Activated naive CD4-positive, alpha-beta T cell treated with anti-CD3 and anti-CD28 coated beads, Interleukin-2, amount 10 ng/mL, durations not matched to agents 7 days and 5 days (primary cell): Measurements from ENCODE around the gene LPP.

Source experiments
- CTCF ChIA-PET: fragments of 350-600 bp; sonication (Branson Sonifier 250); formaldehyde crosslinking; loops from one replicate; lab custom pipeline; 2021; ENCODE audit warnings: antibody characterized with exemption; lab: Charles Lee
- DNase-seq: peaks from one replicate; pipeline ENCODE4 v3.0.0-alpha.2; 2020
- H3K27ac Mint-ChIP-seq: one replicate; pipeline ENCODE4 v1.8.0; 2021; ENCODE audit warnings: mild to moderate bottlenecking, moderate library complexity, mixed read lengths
- H3K27me3 Mint-ChIP-seq: one replicate; pipeline ENCODE4 v1.8.0; 2021; ENCODE audit warnings: mild to moderate bottlenecking, mixed read lengths
- H3K36me3 Mint-ChIP-seq: one replicate; pipeline ENCODE4 v1.8.0; 2021; ENCODE audit warnings: mixed read lengths
- H3K4me1 Mint-ChIP-seq: one replicate; pipeline ENCODE4 v1.8.0; 2021; ENCODE audit warnings: mixed read lengths
- H3K4me3 Mint-ChIP-seq: one replicate; pipeline ENCODE4 v1.8.0; 2021; ENCODE audit warnings: mild to moderate bottlenecking, moderate library complexity, mixed read lengths
- H3K9me3 Mint-ChIP-seq: one replicate; pipeline ENCODE4 v1.8.0; 2021; ENCODE audit warnings: mixed read lengths

The LPP gene

GRCh38 chr3:188255190-188255589, 101.2 kb downstream of the LPP start:
- peaks cover 8% of the 10 kb centered on the region for H3K9me3 Mint-ChIP-seq
- H3K36me3 Mint-ChIP-seq: peaks cover 37% of the 10 kb centered on the region
- no peaks in the 10 kb centered on the region for H3K27me3 Mint-ChIP-seq
- no peak overlapping the region for H3K27ac Mint-ChIP-seq
- no peak overlapping the region for H3K4me3 Mint-ChIP-seq
- no peak for DNase-seq
- CTCF ChIA-PET: no interaction called here
- H3K4me1 Mint-ChIP-seq: peaks cover 26% of the 10 kb centered on the region

DNA sequence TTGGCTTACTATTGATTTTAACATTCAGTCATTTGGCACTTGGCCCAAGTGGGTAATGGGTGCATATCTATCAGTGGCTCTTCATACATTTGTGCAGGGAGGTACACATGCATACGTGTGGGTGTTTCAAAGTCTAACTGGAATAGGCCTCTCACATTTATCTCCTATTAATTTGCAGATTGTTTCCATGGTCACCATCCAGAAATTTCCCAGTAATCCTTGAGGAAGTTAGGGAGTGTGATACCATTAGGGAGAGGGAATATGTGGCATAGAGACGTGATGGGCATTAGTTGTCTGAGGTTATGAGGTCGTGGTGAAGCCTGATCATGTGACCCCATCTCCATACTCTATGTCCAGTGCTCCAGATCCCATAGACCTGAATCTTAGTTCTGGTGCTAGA, 102.8 kb downstream of the LPP start:
- peaks cover 33% of the 10 kb centered on the region for H3K36me3 Mint-ChIP-seq
- DNase-seq: no peak
- no peak overlapping the region for H3K27ac Mint-ChIP-seq
- H3K9me3 Mint-ChIP-seq: peaks cover 6% of the 10 kb centered on the region
- H3K4me1 Mint-ChIP-seq: peaks cover 24% of the 10 kb centered on the region
- H3K27me3 Mint-ChIP-seq: no peaks in the 10 kb centered on the region
- H3K4me3 Mint-ChIP-seq: no peak overlapping the region
- CTCF ChIA-PET: no interaction called here

- Mint-ChIP-seq H3K27me3 (no peaks in the 10 kb centered on the region), H3K4me3 (no peak overlapping the region), H3K27ac (no peak overlapping the region), H3K36me3 (peaks cover 29% of the 10 kb centered on the region), H3K4me1 (peaks cover 24% of the 10 kb centered on the region), H3K9me3 (peaks cover 3% of the 10 kb centered on the region)
- DNase-seq: no peak
- CTCF ChIA-PET: no interaction called here
These were observed 103.5 kb downstream of the LPP start for GRCh38 chr3:188257384-188258026.

- H3K4me1 Mint-ChIP-seq: peaks cover 15% of the 10 kb centered on the region
- CTCF ChIA-PET: no interaction called here
- DNase-seq: no peak
- no peak overlapping the region for H3K4me3 Mint-ChIP-seq
- H3K9me3 Mint-ChIP-seq: no peaks in the 10 kb centered on the region
- H3K27me3 Mint-ChIP-seq: no peaks in the 10 kb centered on the region
- H3K36me3 Mint-ChIP-seq: peaks cover 20% of the 10 kb centered on the region
- H3K27ac Mint-ChIP-seq: no peak overlapping the region
These were observed 105.2 kb downstream of the LPP start for GRCh38 chr3:188259191-188259590.

- CTCF ChIA-PET: no interaction called here
- DNase-seq: no peak
- H3K4me1 Mint-ChIP-seq: peaks cover 11% of the 10 kb centered on the region
- H3K36me3 Mint-ChIP-seq: peaks cover 20% of the 10 kb centered on the region
- no peak overlapping the region for H3K27ac Mint-ChIP-seq
- no peaks in the 10 kb centered on the region for H3K27me3 Mint-ChIP-seq
- H3K9me3 Mint-ChIP-seq: no peaks in the 10 kb centered on the region
- H3K4me3 Mint-ChIP-seq: no peak overlapping the region
These were observed 105.6 kb downstream of the LPP start for GRCh38 chr3:188259596-188259995.

- H3K4me3 Mint-ChIP-seq: no peak overlapping the region
- H3K27ac Mint-ChIP-seq: no peak overlapping the region
These were observed 107.1 kb downstream of the LPP start for GRCh38 chr3:188261011-188261410.

DNA sequence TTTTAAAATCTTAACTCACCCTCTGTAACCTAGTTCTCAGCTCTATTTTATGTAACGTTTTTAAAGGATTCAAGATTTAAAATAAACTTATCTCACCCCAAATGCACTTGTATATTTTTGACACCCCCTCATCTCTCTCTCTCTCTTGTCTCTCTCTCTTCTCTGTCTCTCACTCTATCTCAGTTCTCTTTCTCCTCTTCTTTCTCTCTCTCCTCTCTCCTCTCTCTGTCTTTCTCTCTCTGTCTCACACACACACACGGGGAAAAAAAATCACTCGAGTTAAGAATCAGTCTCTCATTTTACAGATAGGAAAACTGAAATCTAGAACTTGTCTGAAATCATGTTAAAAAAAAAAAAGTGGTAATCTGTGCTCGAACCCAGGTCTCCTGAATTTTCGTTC, 108.5 kb downstream of the LPP start:
- no peak for DNase-seq
- no peaks in the 10 kb centered on the region for H3K27me3 Mint-ChIP-seq
- peaks cover 4% of the 10 kb centered on the region for H3K4me1 Mint-ChIP-seq
- H3K9me3 Mint-ChIP-seq: no peaks in the 10 kb centered on the region
- CTCF ChIA-PET: no interaction called here
- peaks cover 14% of the 10 kb centered on the region for H3K36me3 Mint-ChIP-seq
- H3K27ac Mint-ChIP-seq: no peak overlapping the region
- H3K4me3 Mint-ChIP-seq: no peak overlapping the region

More at GRCh38 chr3:188261011-188261410, 107.1 kb downstream of the LPP start:
- H3K4me1 Mint-ChIP-seq: peaks cover 11% of the 10 kb centered on the region
- no peak for DNase-seq
- CTCF ChIA-PET: interaction anchor here (0.9 kb wide), 1 partner anchor 521 kb away, joined by 3 read pairs; no protein-coding TSS in a partner anchor
- peaks cover 17% of the 10 kb centered on the region for H3K36me3 Mint-ChIP-seq
- H3K9me3 Mint-ChIP-seq: no peaks in the 10 kb centered on the region
- no peaks in the 10 kb centered on the region for H3K27me3 Mint-ChIP-seq

GRCh38 chr3:188262913-188263683, 109.1 kb downstream of the LPP start:
- H3K9me3 Mint-ChIP-seq: no peaks in the 10 kb centered on the region
- no peaks in the 10 kb centered on the region for H3K27me3 Mint-ChIP-seq
- H3K36me3 Mint-ChIP-seq: peaks cover 14% of the 10 kb centered on the region
- DNase-seq: no peak
- no peaks in the 10 kb centered on the region for H3K4me1 Mint-ChIP-seq
- CTCF ChIA-PET: interaction anchor here (1.0 to 2.4 kb wide), 2 partner anchors 16 to 523 kb away, joined by 4 to 7 read pairs; no protein-coding TSS in a partner anchor
- H3K27ac Mint-ChIP-seq: no peak overlapping the region
- H3K4me3 Mint-ChIP-seq: no peak overlapping the region

DNA sequence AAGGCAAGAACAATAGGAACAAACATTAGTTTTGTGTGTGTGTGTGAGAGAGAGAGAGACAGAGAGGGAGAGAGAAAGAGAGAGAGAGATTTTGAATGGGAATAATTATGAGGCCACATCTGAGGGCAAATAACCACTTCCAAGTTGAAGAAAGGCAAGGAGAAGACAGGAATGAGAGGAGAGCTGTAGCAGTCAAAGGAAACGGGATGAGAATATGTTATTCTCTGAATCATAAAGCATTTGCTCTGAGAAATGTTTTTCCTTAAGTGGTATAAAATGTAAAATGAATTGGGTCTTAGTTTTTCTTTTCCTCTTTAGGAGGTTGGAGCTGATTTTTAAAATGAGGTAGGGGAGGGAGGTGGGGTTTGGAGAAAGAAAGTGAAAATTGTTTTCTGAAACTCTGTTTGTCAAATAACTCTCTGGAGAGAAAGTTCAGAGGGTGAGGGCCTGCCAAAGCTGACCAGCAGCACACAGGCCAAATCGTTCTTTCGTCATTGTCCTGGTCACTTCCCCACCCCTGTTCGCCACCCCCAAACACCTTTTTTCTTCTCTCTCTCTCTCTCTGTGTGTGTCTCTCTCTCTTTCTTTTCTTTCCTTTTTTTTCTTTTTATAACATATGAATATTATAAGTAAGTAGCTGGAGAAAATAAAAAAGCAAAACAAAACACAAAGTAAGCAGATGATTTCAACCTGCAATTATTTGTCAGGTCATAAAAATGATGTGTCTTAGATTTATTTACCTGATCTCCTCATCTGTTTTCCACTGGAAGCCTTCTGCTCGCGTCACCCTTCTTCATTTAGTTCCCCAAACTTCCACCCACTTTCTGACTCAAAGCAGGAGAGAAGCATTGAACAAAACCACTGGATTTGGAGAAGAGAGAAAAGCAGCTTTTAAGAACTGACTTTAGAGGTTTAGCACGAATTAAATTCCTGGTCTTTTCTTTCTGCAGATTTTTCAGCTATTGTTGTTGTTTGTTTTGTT, 110.6 kb downstream of the LPP start:
- no peak for DNase-seq
- Mint-ChIP-seq H3K36me3 (peaks cover 6% of the 10 kb centered on the region), H3K27ac (no peak overlapping the region), H3K4me3 (no peak overlapping the region), H3K9me3 (no peaks in the 10 kb centered on the region), H3K4me1 (peaks cover 2% of the 10 kb centered on the region), H3K27me3 (no peaks in the 10 kb centered on the region)
- CTCF ChIA-PET: interaction anchor here (0.8 to 2.4 kb wide), 2 partner anchors 23 to 524 kb away, joined by 3 to 7 read pairs; no protein-coding TSS in a partner anchor

DNA sequence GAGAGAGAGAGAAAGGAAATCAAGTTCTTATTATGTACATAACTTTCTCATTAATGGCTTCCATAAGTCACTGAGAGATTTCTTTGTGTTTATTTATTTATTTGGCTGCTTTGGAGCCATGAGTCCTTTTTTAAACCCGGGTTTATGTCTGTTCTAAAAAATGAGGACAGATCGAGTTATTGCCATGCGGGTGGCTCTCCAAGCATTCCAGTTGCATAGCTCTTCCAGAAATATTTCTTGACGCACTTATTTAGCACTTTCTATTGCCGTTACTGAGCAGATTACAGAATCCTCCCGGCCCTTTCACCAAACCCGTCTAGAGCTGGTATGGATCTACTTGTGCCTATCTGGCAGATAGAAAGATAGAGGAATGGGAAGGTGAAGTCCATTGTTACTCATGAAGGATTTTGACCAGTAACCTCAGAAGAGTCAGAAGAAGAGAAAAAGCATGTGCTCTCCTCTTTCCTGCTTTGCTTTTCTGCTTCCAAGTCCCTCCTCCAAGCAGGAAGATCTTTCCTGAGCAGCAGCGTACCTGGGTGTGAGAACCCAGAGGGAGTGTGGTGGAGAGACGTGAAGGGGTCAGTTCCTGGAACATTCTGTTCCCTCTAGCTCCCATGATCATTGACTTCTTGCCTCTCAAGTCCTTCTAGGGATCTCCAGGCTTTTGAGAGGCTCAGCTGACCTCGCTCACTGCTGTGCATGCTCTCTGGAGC, 112.8 kb downstream of the LPP start:
- Mint-ChIP-seq H3K9me3 (no peaks in the 10 kb centered on the region), H3K27me3 (no peaks in the 10 kb centered on the region), H3K27ac (no peak overlapping the region), H3K36me3 (peaks cover 15% of the 10 kb centered on the region), H3K4me1 (peaks cover 4% of the 10 kb centered on the region), H3K4me3 (no peak overlapping the region)
- no peak for DNase-seq
- CTCF ChIA-PET: interaction anchor here (1.3 kb wide), 1 partner anchor 10 kb away, joined by 3 read pairs; no protein-coding TSS in a partner anchor

DNA sequence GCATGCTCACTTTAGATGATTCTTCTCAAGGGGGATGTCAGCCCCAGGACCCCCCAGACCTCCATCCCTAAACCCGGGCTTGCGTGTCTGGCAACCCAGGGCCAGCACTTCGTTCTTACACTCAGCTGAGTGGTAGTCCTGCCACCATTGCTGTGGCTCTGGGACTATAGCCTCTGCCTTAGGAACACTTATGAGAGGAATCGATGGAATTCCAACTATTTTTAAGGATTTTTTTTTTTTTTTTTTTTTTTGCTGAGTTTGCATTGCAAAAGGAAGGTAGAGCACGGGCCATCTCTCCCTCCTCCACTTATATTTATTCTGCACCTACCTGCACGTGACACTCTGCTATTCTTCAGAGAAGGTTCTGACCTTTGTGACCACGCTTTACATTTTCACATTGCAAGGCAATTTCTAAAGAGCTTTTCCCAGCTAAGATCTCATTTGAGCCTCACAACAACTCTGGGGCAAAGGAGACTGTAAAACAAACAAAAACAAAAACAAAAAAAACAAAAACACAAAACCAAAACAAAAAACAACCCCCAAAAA, 113.9 kb downstream of the LPP start:
- CTCF ChIA-PET: interaction anchor here (1.3 to 1.4 kb wide), 2 partner anchors 8 to 15 kb away, joined by 3 to 4 read pairs; no protein-coding TSS in a partner anchor
- DNase-seq: no peak

GRCh38 chr3:188268336-188268735, 114.4 kb downstream of the LPP start:
- no peaks in the 10 kb centered on the region for H3K9me3 Mint-ChIP-seq
- H3K27me3 Mint-ChIP-seq: no peaks in the 10 kb centered on the region
- H3K4me1 Mint-ChIP-seq: peaks cover 4% of the 10 kb centered on the region
- CTCF ChIA-PET: interaction anchor here (1.3 to 1.4 kb wide), 2 partner anchors 8 to 15 kb away, joined by 3 to 4 read pairs; no protein-coding TSS in a partner anchor
- no peak overlapping the region for H3K4me3 Mint-ChIP-seq
- peaks cover 23% of the 10 kb centered on the region for H3K36me3 Mint-ChIP-seq
- H3K27ac Mint-ChIP-seq: no peak overlapping the region
- no peak for DNase-seq

More for the DNA sequence above, 113.9 kb downstream of the LPP start:
- H3K27ac Mint-ChIP-seq: no peak overlapping the region
- H3K36me3 Mint-ChIP-seq: peaks cover 20% of the 10 kb centered on the region
- H3K27me3 Mint-ChIP-seq: no peaks in the 10 kb centered on the region
- no peak overlapping the region for H3K4me3 Mint-ChIP-seq
- no peaks in the 10 kb centered on the region for H3K9me3 Mint-ChIP-seq
- peaks cover 4% of the 10 kb centered on the region for H3K4me1 Mint-ChIP-seq

DNA sequence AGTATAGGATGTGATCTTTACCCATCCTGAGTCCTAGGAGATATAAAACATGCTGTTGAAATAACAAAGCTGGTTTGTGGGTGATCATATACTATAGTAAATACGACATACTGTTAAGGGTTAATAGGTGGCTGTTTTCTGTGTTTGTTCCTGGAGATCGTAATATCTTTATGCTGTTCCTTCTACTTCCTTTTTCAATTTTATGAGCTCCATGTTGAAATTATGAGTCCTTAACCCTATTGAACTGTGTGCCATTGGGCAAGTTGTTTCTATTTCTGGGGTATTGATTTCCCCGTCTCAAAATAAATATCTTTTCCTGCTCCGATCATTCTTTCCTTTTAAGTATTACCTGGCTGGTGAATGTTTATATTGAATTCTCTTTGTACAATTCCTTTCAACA, 115.1 kb downstream of the LPP start:
- Mint-ChIP-seq H3K9me3 (no peaks in the 10 kb centered on the region), H3K36me3 (peaks cover 23% of the 10 kb centered on the region), H3K4me1 (peaks cover 4% of the 10 kb centered on the region), H3K4me3 (no peak overlapping the region), H3K27me3 (no peaks in the 10 kb centered on the region), H3K27ac (no peak overlapping the region)
- DNase-seq: no peak
- CTCF ChIA-PET: interaction anchor here (0.6 to 1.4 kb wide), 2 partner anchors 14 to 30 kb away, joined by 3 to 4 read pairs; no protein-coding TSS in a partner anchor
